H1 (cell line): Measurements from ENCODE around the gene MPPED1. TPM values are rescaled to one million over a fixed set of nuclear protein-coding genes. Genes with fewer than 3 reads are reported as not detected.

Experiments used
- POLR2AphosphoS5 ChIP-seq: IDR thresholded peaks from 2 replicates; pipeline ENCODE4 v1.6.1; 2011; ENCODE audit warnings: low read depth, low read length
- USF2 ChIP-seq: IDR thresholded peaks from 2 replicates; pipeline ENCODE4 v1.6.1; 2011; ENCODE audit warnings: low read length, improper control_type of control experiment
- polyA plus RNA-seq, 7 experiments: library from polyadenylated mRNA; depleted of rRNA in 3 of 7; stranded (reverse) in 5 of 7; unstranded in 2 of 7; fragments of >200 nt in 5 of 7; fragments of 200-250 nt in 2 of 7; gene quantifications; 1 replicate in 5 of 7; 2 replicates in 1 of 7; 4 replicates in 1 of 7; pipeline versions ENCODE4 v1.2.1 to v1.2.3, GENCODE V29; 2011 to 2013; ENCODE audit warnings: missing spikeins in 2 of 7, mixed read lengths in 2 of 7
- total RNA-seq: library from RNA; stranded (reverse); fragmentation: NEBNext Ultra II Directional; extraction: Animal tissue kit (Norgen Biotek cat#: 25700); gene quantifications from 2 replicates; pipeline ENCODE4 v1.2.1, GENCODE V29; 2021

MPPED1 gene
- total and polyA plus RNA-seq, 2 of the 8 experiments (the other 6 are each of a cell fraction or from before 2014, with no cell fraction given) = 0.29 to 0.37 TPM

GRCh38 chr22:43474161-43475101, 62.6 kb downstream of the MPPED1 start (continued):
- no peak for TF ChIP-seq USF2
- no peak for TF ChIP-seq POLR2AphosphoS5
